Right ventricle myocardium superior (tissue), 1 donor: Measurements from ENCODE around the gene CRELD1. TPM values are rescaled to one million over a fixed set of nuclear protein-coding genes. Genes with fewer than 3 reads are reported as not detected.

ENCODE experiments used
- ATAC-seq: fragments of 200-7000 bp; cut with Tn5 transposase; one replicate; pipeline ENCODE4 v1.9.1; 2020; ENCODE audit warnings: mild to moderate bottlenecking; ENCODE audit not compliant: poor library complexity
- DNase-seq: peaks from one replicate; pipeline ENCODE4 v3.0.0-alpha.2; 2020
- intact Hi-C: fragments of 100-400 bp; cut with DNase I; formaldehyde crosslinking; loops from one replicate; pipeline ENCODE4 v1.11.2; 2022
- total RNA-seq: library from RNA; stranded (reverse); fragmentation: NEBNext Ultra II Directional; extraction: Animal tissue kit (Norgen Biotek cat#: 25700); gene quantifications from one replicate; pipeline ENCODE4 v1.2.1, GENCODE V29; 2021
- donor health status: DM: no; HTN: yes; CAD: no; lungs with severe emphysema.

The CRELD1 gene
- total RNA-seq, 1 donor from 2014 or later = 63.9 TPM

DNA sequence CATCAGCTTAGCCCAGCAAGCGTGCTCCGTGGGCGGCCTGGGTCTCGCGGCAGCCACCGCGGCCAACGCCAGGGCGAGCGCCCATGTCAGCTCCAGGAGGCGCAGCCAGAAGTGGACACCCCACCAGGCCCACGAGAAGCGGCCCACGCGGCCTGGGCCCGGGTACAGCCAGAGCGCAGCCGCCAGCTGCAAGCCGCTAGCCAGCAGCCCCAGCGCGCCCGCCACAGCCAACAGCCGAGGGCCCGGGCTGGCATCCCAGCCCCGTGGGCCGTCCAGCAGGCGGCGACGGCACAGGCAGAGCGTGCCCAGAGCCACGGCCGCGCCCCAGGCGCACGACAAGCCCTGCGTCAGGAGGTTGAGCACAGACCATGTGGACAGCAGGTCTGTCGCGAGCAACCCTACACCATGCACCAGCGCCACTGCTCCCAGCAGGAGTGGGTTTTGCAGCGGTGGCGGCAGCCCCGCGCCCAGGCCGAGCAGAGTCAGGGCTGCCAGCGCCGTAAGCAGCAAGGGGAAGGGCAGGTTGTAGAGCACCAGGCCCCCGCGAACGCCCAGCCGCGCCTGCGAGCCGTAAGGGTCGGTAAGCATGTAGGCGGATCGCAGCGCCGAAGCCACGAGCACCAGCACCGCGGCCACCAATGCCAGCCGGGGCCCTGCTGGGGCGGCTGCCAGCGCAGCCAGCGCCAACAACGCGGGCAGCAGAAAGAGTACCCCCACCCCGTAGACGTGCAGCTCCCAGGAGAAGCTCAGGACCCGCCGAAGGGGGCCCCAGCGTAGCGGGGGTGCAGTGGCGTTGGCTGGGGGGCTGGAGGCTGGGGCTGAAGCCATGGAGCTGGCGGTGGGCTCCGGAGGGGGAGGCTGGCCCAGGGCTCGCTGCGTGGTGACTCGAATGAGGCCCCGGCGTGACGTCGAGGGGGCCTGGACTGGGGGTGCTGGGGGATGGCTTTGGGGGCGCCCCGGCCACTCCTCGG, 13.7 kb downstream of the CRELD1 start:
- peak; percentile 83 for DNase-seq
- intact Hi-C loops = no loop called here
- peak; percentile 89 for ATAC-seq

- ATAC-seq (no peak), DNase-seq (no peak)
- intact Hi-C loops = no loop called here
These were observed 15.0 kb downstream of the CRELD1 start for GRCh38 chr3:9948586-9948985.

DNA sequence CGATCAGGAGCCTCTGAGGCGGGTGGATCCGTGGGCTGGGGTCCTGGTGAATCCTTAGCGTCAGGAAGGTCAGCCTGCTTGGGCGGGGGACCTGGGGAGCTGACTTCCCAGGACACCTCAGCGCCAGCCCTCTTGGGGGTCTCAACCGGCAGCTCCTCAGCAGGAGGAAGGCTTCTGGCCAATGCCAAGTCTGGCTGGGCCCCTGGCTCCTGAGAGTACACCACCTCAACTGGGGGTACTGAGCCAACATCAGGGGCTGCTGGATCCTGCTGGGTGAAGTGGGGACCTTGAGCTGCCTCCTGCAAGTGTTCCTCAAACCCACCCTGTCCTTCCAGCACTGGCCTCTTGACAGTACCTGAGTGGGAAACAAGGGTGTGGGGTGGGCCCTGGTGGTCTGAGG, 15.5 kb downstream of the CRELD1 start:
- intact Hi-C loops = no loop called here
- ATAC-seq (no peak), DNase-seq (no peak)

DNA sequence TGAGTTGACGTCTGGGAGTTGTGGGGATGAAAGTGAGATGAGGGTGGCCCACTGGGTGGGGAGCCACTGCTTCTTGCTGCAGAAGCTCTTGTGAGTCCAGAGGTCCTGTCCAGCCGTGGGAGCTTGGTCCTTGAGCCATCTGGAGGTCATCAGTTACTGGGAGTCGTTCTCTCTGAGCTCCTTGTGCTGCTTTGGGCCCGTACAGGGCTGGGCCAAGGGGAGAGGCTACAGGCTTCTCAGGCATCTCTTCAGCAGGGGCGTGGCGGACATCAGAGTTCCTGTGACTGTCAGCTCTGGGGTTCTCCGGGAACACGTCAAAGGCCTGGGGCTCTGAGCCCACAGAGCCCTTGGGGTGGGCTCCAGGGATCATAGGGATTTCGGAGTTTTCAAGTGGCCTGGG, 16.0 kb downstream of the CRELD1 start:
- no peak for ATAC-seq
- intact Hi-C loops = no loop called here

GRCh38 chr3:9951126-9951525, 17.5 kb downstream of the CRELD1 start:
- no peak for DNase-seq
- ATAC-seq = no peak
- intact Hi-C loops = no loop called here

More for the DNA sequence above, 16.0 kb downstream of the CRELD1 start:
- no peak for DNase-seq

GRCh38 chr3:9951598-9951961, 17.9 kb downstream of the CRELD1 start:
- intact Hi-C loops = no loop called here
- ATAC-seq (no peak), DNase-seq (no peak)

- intact Hi-C loops = no loop called here
- ATAC-seq = peak; percentile 47
- DNase-seq = no peak
These were observed 18.6 kb downstream of the CRELD1 start, which contains the start of gene PRRT3 for GRCh38 chr3:9951962-9952805. Gene PRRT3 (minus strand): TSS chr3:9952408. CDS start chr3:9950115, 2,293 bp downstream.

GRCh38 chr3:9955067-9955502, 21.5 kb downstream of the CRELD1 start:
- intact Hi-C loops = no loop called here
- ATAC-seq (no peak), DNase-seq (no peak)

GRCh38 chr3:9955611-9956352, 22.1 kb downstream of the CRELD1 start:
- intact Hi-C loops = no loop called here
- DNase-seq (no peak), ATAC-seq (no peak)

- intact Hi-C loops = no loop called here
- ATAC-seq = no peak
- DNase-seq = no peak
These were observed 23.6 kb downstream of the CRELD1 start for GRCh38 chr3:9957214-9957613.

- DNase-seq = no peak
- intact Hi-C loops = no loop called here
- no peak for ATAC-seq
These were observed 31.7 kb downstream of the CRELD1 start for GRCh38 chr3:9965200-9965875.

GRCh38 chr3:9966841-9967240, 33.2 kb downstream of the CRELD1 start:
- DNase-seq (no peak), ATAC-seq (no peak)
- intact Hi-C loops = no loop called here

GRCh38 chr3:9969632-9970019, 36.0 kb downstream of the CRELD1 start:
- intact Hi-C loops = no loop called here
- ATAC-seq (no peak), DNase-seq (no peak)

- ATAC-seq = no peak
- intact Hi-C loops = no loop called here
- DNase-seq = no peak
These were observed 36.5 kb downstream of the CRELD1 start for GRCh38 chr3:9970020-9970652.

DNA sequence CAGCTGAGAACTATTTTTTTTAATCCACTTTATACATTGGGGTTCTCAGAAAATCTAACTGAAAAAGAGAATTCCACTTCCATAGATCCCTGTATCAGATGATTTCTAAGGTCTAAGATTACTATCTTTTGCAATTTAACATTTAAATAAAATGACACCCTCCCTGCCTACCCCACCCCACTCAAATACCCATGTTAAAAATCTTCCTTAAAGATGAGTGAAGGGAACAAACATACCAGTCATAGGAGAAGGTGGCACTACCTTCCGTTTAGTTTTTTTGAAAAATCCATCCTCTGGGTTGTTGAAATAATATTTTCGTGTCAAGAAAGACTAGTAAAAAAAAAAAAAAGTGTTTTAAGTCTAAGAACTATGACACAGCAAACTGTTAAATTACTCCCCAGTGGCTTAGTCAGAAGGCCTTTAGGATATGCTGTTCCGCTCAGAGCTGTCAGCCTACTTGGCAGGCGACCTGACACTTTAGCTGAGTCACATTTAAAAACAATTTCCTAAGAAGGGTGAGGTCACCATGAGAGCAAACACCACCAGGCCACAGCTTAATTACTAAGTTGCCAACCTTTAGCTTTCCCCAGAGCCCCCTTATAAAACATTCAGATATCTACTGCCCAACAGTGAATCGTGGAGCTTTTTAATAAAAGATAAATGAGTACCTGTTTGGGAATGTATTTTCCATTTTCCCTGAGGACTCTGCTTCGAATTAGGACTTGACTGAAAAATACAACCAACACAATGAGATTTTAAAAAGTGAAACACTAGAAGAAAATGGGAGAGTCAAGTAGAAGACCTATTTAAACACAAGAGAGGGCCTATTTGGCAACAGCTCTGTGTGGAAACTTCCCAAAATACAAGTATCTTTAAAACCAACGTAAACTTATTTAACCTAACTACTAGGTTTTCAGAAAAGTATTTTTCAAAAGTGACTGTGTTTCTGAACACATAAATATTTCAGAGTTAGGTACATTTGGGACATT, 43.4 kb downstream of the CRELD1 start:
- peak; percentile 98 for ATAC-seq
- peak; percentile 82 for DNase-seq
- intact Hi-C loops = no loop called here

DNA sequence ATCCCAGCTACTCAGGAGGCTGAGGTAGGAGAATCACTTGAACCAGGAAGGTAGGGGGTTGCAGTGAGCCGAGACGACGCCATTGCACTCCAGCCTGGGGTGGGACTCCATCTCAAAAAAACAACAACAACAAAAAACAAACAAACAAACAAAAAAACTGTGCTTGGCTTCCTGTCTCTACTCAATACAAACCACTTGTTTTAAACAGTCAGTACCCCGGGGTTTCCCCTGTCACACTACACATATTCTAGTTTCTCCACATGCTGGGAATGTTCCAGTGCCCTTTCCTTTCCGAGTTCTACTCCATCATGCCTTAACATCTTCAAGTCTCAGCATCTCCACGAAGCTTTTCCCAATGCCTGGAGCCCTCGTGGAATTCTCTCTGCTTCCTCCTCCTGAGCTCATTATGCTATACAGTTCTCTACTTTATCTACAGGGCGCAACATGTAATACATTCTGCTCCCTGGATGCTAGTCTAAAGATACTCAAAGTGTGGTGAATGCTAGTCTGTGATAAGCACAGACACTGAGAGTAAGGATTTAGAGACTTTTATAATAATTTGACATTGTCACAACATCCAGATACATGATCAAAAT, 45.2 kb downstream of the CRELD1 start:
- ATAC-seq = no peak
- intact Hi-C loops = no loop called here
- DNase-seq = no peak
